H1 (cell line): Measurements from ENCODE around the gene ITGA11. TPM values are rescaled to one million over a fixed set of nuclear protein-coding genes. Genes with fewer than 3 reads are reported as not detected.

ENCODE experiments used
- CTCF ChIA-PET: fragments of 300-600 bp; sonication (Branson Sonifier 250); formaldehyde crosslinking; loops from one replicate; lab custom pipeline; 2021; ENCODE audit not compliant: partially characterized antibody; lab: Charles Lee
- POLR2A ChIA-PET: fragments of 300-600 bp; sonication (Branson Sonifier 250); formaldehyde crosslinking; loops from one replicate; lab custom pipeline; 2021; ENCODE audit warnings: inconsistent platforms; ENCODE audit not compliant: partially characterized antibody; lab: Charles Lee
- DNase-seq, 2 experiments: peaks; one replicate each; pipeline versions ENCODE4 v3.0.0 to v3.0.0-alpha.2; 2010 to 2022; ENCODE audit warnings: low spot score in 2 of 2, low read depth in 1 of 2, mixed read lengths in 1 of 2
- FAIRE-seq: peaks from 2 replicates; lab custom pipeline; 2011; peaks lifted over from hg19 to GRCh38; lab: Jason Lieb, UNC
- H2AFZ ChIP-seq: 2 replicates; pipeline ENCODE4 v1.8.1; 2012; ENCODE audit warnings: low read length, inconsistent platforms
- H2AK5ac ChIP-seq: 2 replicates; pipeline ENCODE4 v1.6.1; 2013; ENCODE audit warnings: low read depth, low read length
- H2BK120ac ChIP-seq: replicated peaks from 2 replicates; pipeline ENCODE3; 2013; ENCODE audit warnings: low read depth, low read length, inconsistent platforms
- H2BK12ac ChIP-seq: 2 replicates; pipeline ENCODE4 v1.6.1; 2013; ENCODE audit warnings: low read depth, low read length
- H2BK15ac ChIP-seq: 2 replicates; pipeline ENCODE4 v1.6.1; 2013; ENCODE audit warnings: low read length
- H2BK20ac ChIP-seq: 2 replicates; pipeline ENCODE4 v1.6.1; 2013; ENCODE audit warnings: low read length
- H2BK5ac ChIP-seq: 2 replicates; pipeline ENCODE4 v1.6.1; 2013; ENCODE audit warnings: low read depth, low read length
- H3K14ac ChIP-seq: 2 replicates; pipeline ENCODE4 v1.6.1; 2013; ENCODE audit warnings: inconsistent platforms; ENCODE audit not compliant: insufficient read length
- H3K18ac ChIP-seq: 2 replicates; pipeline ENCODE4 v1.6.1; 2013; ENCODE audit warnings: low read length; ENCODE audit errors: extremely low read depth
- H3K23ac ChIP-seq: 2 replicates; pipeline ENCODE4 v1.6.1; 2013; ENCODE audit warnings: inconsistent platforms; ENCODE audit not compliant: insufficient read length
- H3K23me2 ChIP-seq: 2 replicates; pipeline ENCODE4 v1.6.1; 2013; ENCODE audit warnings: low read depth, low read length
- H3K27ac ChIP-seq: 2 replicates; pipeline ENCODE4 v1.6.1; 2011; ENCODE audit warnings: low read depth, low read length, inconsistent platforms
- H3K27me3 ChIP-seq, 4 experiments: replicated peaks in 1 of 4; 1 replicate in 1 of 4; 2 replicates in 3 of 4; pipeline versions ENCODE4 v1.6.1 to v1.8.1; 2011 to 2013; ENCODE audit warnings: low read length in 3 of 4, mild to moderate bottlenecking in 3 of 4, inconsistent platforms in 2 of 4, mixed read lengths in 2 of 4, moderate library complexity in 1 of 4; ENCODE audit not compliant: control insufficient read depth in 3 of 4, insufficient read depth in 3 of 4; ENCODE audit errors: extremely low read depth in 1 of 4
- H3K36me3 ChIP-seq, 4 experiments: 2 replicates each; pipeline versions ENCODE4 v1.6.1 to v1.8.1; 2011 to 2013; ENCODE audit warnings: mild to moderate bottlenecking in 4 of 4, low read length in 3 of 4, moderate library complexity in 2 of 4, control low read depth in 1 of 4, inconsistent platforms in 1 of 4; ENCODE audit not compliant: insufficient read depth in 4 of 4, control insufficient read depth in 2 of 4
- H3K4ac ChIP-seq: replicated peaks from 2 replicates; pipeline ENCODE3; 2013; ENCODE audit warnings: low read length, low read depth, mixed read lengths, inconsistent platforms; ENCODE audit not compliant: insufficient read length
- H3K4me1 ChIP-seq, 4 experiments: replicated peaks in 1 of 4; 1 replicate in 1 of 4; 2 replicates in 3 of 4; pipeline versions ENCODE4 v1.6.1 to v1.8.1; 2011 to 2013; ENCODE audit warnings: low read length in 3 of 4, inconsistent platforms in 2 of 4, mixed read lengths in 1 of 4; ENCODE audit not compliant: insufficient read depth in 4 of 4, control insufficient read depth in 3 of 4
- H3K4me2 ChIP-seq, 2 experiments: 2 replicates each; pipeline versions ENCODE4 v1.6.1 to v1.8.1; 2011 to 2013; ENCODE audit warnings: low read depth in 2 of 2, low read length in 2 of 2, control low read depth in 1 of 2, inconsistent platforms in 1 of 2, mild to moderate bottlenecking in 1 of 2; ENCODE audit not compliant: insufficient read depth in 1 of 2
- H3K4me3 ChIP-seq, 4 experiments: fragments of 200-600, 300-600 bp in 1 of 4; sonication (generic), shearing (Covaris generic), sonication (Bioruptor Twin) in 1 of 4; 2 replicates each; pipeline versions ENCODE4 v1.5.1 to v1.8.1; 2011 to 2016; ENCODE audit warnings: low read length in 4 of 4, low read depth in 3 of 4, control low read depth in 2 of 4, inconsistent platforms in 2 of 4, mild to moderate bottlenecking in 2 of 4, mixed read lengths in 1 of 4, moderate library complexity in 1 of 4; ENCODE audit not compliant: insufficient read depth in 2 of 4; ENCODE audit errors: extremely low read depth in 1 of 4
- H3K56ac ChIP-seq: replicated peaks from 2 replicates; pipeline ENCODE3; 2013; ENCODE audit warnings: low read depth, mild to moderate bottlenecking, mixed read lengths, low read length, inconsistent platforms; ENCODE audit not compliant: insufficient read length
- H3K79me1 ChIP-seq: 2 replicates; pipeline ENCODE4 v1.6.1; 2013; ENCODE audit warnings: low read depth, low read length, control low read depth
- H3K79me2 ChIP-seq, 2 experiments: 2 replicates each; pipeline versions ENCODE4 v1.6.1 to v1.8.1; 2012 to 2013; ENCODE audit warnings: low read length in 2 of 2, mild to moderate bottlenecking in 2 of 2, inconsistent platforms in 1 of 2; ENCODE audit not compliant: insufficient read depth in 2 of 2, control insufficient read depth in 1 of 2
- H3K9ac ChIP-seq, 4 experiments: replicated peaks in 1 of 4; 1 replicate in 1 of 4; 2 replicates in 3 of 4; pipeline versions ENCODE4 v1.6.1 to v1.8.1; 2011 to 2013; ENCODE audit warnings: low read depth in 3 of 4, low read length in 3 of 4, control low read depth in 2 of 4, mild to moderate bottlenecking in 2 of 4, moderate library complexity in 2 of 4, inconsistent platforms in 1 of 4; ENCODE audit errors: extremely low read depth in 1 of 4
- H3K9me3 ChIP-seq, 2 experiments: 2 replicates each; pipeline versions ENCODE4 v1.6.1 to v1.8.1; 2012 to 2013; ENCODE audit warnings: mild to moderate bottlenecking in 2 of 2, moderate library complexity in 2 of 2, control low read depth in 1 of 2, inconsistent platforms in 1 of 2, low read depth in 1 of 2, low read length in 1 of 2, mixed read lengths in 1 of 2; ENCODE audit not compliant: insufficient read depth in 2 of 2
- H4K20me1 ChIP-seq, 2 experiments: replicated peaks in 1 of 2; 2 replicates each; pipeline versions ENCODE3 to v1.8.1; 2011 to 2013; ENCODE audit warnings: inconsistent platforms in 2 of 2, low read length in 2 of 2, mild to moderate bottlenecking in 1 of 2; ENCODE audit not compliant: insufficient read depth in 2 of 2, control insufficient read depth in 1 of 2
- H4K5ac ChIP-seq: 2 replicates; pipeline ENCODE4 v1.6.1; 2013; ENCODE audit warnings: low read length, low read depth, mixed read lengths, inconsistent platforms; ENCODE audit not compliant: insufficient read length
- H4K8ac ChIP-seq: 2 replicates; pipeline ENCODE4 v1.8.0; 2013; ENCODE audit warnings: mild to moderate bottlenecking, moderate library complexity, low read length, inconsistent platforms; ENCODE audit not compliant: insufficient read depth; ENCODE audit errors: extremely low read depth
- H4K91ac ChIP-seq: replicated peaks from 2 replicates; pipeline ENCODE3; 2013; ENCODE audit warnings: low read length, mixed read lengths, inconsistent platforms; ENCODE audit not compliant: insufficient read length
- CHD1 ChIP-seq: IDR thresholded peaks from 2 replicates; pipeline ENCODE4 v1.6.1; 2012; ENCODE audit warnings: low read depth, low read length, improper control_type of control experiment
- EGR1 ChIP-seq: IDR thresholded peaks from 2 replicates; pipeline ENCODE4 v1.6.1; 2011; ENCODE audit warnings: low read depth, low read length, borderline replicate concordance
- FOSL1 ChIP-seq: IDR thresholded peaks from 2 replicates; pipeline ENCODE4 v1.6.1; 2011; ENCODE audit warnings: mild to moderate bottlenecking, low read depth, low read length, moderate library complexity; ENCODE audit not compliant: insufficient read depth
- KDM4A ChIP-seq: IDR thresholded peaks from one replicate; pipeline ENCODE4 v1.7.1; 2012; ENCODE audit warnings: low read depth, mild to moderate bottlenecking, moderate library complexity, low read length, inconsistent platforms; ENCODE audit not compliant: severe bottlenecking
- MAFK ChIP-seq: IDR thresholded peaks from 2 replicates; pipeline ENCODE4 v1.6.1; 2012; ENCODE audit warnings: low read depth, mild to moderate bottlenecking, improper control_type of control experiment, low read length
- POLR2A ChIP-seq, 2 experiments: IDR thresholded peaks; 1 replicate in 1 of 2; 2 replicates in 1 of 2; pipeline ENCODE4 v1.6.1; 2011; ENCODE audit warnings: low read depth in 2 of 2, low read length in 2 of 2, mild to moderate bottlenecking in 2 of 2; ENCODE audit errors: control extremely low read depth in 1 of 2
- RAD21 ChIP-seq, 2 experiments: IDR thresholded peaks in 1 of 2; conservative IDR thresholded peaks in 1 of 2; 2 replicates each; pipeline ENCODE4 v1.6.1; 2011; ENCODE audit warnings: low read depth in 2 of 2, low read length in 2 of 2, improper control_type of control experiment in 1 of 2, inconsistent platforms in 1 of 2, mild to moderate bottlenecking in 1 of 2, moderate library complexity in 1 of 2
- RBBP5 ChIP-seq: IDR thresholded peaks from 2 replicates; pipeline ENCODE4 v1.7.1; 2012; ENCODE audit warnings: low read depth, mild to moderate bottlenecking, inconsistent platforms, low read length, moderate library complexity, borderline replicate concordance
- RNF2 ChIP-seq: fragments of 200-900, 300-1000 bp; sonication (generic); IDR thresholded peaks from 2 replicates; pipeline ENCODE4 v1.7.1; 2016; ENCODE audit warnings: borderline replicate concordance, low read depth, mild to moderate bottlenecking, antibody characterized with exemption, low read length; ENCODE audit not compliant: poor library complexity, severe bottlenecking; ENCODE audit errors: missing control alignments
- SP4 ChIP-seq: IDR thresholded peaks from 2 replicates; pipeline ENCODE4 v1.6.1; 2012; ENCODE audit warnings: low read length, inconsistent platforms
- TAF7 ChIP-seq: optimal IDR thresholded peaks from 2 replicates; pipeline ENCODE3; 2011; ENCODE audit warnings: low read depth, mild to moderate bottlenecking, inconsistent platforms, low read length, moderate library complexity, borderline replicate concordance
- WGBS, 2 experiments: shearing (Covaris generic) in 1 of 2; methylation state at CpG; one replicate each; pipeline versions ENCODE4 v1.1.6 to v1.1.7; 2013 to 2015; ENCODE audit warnings: low lambda C conversion rate in 2 of 2, mixed read lengths in 2 of 2, inconsistent platforms in 1 of 2, low coverage in 1 of 2, missing lambda C conversion rate in 1 of 2; ENCODE audit not compliant: insufficient replicate concordance in 2 of 2, insufficient coverage in 1 of 2, insufficient read length in 1 of 2; ENCODE audit errors: extremely low coverage in 1 of 2, missing lambda C conversion rate in 1 of 2; 5-methylcytosine and 5-hydroxymethylcytosine counted together
- polyA plus RNA-seq, 7 experiments: library from polyadenylated mRNA; depleted of rRNA in 3 of 7; stranded (reverse) in 5 of 7; unstranded in 2 of 7; fragments of >200 nt in 5 of 7; fragments of 200-250 nt in 2 of 7; gene quantifications; 1 replicate in 5 of 7; 2 replicates in 1 of 7; 4 replicates in 1 of 7; pipeline versions ENCODE4 v1.2.1 to v1.2.3, GENCODE V29; 2011 to 2013; ENCODE audit warnings: missing spikeins in 2 of 7, mixed read lengths in 2 of 7
- total RNA-seq: library from RNA; stranded (reverse); fragmentation: NEBNext Ultra II Directional; extraction: Animal tissue kit (Norgen Biotek cat#: 25700); gene quantifications from 2 replicates; pipeline ENCODE4 v1.2.1, GENCODE V29; 2021

ITGA11 gene
- total and polyA plus RNA-seq, 2 of the 8 experiments (the other 6 are each of a cell fraction or from before 2014, with no cell fraction given): 0.05 to 0.06 TPM

DNA sequence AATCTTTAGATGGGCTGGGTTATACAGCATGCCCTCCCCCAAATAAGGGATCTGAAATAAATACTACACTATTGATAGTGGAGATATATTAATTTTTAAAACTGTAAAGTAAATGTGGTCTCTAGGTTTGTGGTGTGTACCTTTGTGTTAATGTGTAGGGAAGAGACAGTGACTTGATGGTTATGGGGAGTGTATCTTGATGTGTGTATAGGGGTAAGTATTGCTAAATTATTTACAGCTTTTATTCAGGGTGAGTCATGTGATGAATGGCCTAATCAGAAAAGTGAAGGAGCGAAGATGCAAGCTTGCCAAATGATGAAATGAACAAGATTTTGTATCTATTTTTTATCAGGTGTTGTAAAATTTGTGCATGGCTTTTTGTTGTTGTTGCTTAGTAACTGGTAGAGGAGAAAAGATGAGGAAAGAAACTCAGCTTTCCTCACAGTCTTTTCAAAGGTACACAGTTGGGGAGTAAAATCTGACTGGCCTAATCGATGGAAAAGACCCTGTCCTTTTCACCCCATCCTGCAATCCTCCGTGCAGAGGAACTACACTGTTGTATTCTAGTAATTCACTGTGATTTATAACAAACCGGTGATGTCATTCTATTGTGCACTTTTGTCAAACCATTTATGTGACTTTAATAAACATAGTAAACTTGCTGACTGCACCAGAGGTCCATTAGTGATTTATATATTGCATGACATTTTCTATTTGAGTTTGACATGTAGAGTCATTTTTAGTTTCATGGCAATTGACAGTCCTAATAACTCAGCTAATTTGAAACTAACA lies 136.8 kb downstream of the ITGA11 start:
- Histone ChIP-seq H4K91ac (no peak overlapping the region), H2AK5ac (no peak overlapping the region), H3K36me3 (peaks cover 2 to 32% (median 12%) of the 10 kb centered on the region in 4 experiments; a peak in 7 of 8 replicates), H3K18ac (no peak overlapping the region), H2BK12ac (no peak overlapping the region), H4K20me1 (peaks cover 3 to 4% of the 10 kb centered on the region in 2 experiments), H3K27ac (no peak overlapping the region), H2BK120ac (no peak overlapping the region), H3K23ac (no peak overlapping the region), H3K14ac (no peak overlapping the region), H2AFZ (no peak overlapping the region), H3K4me3 (no peak overlapping the region), H3K56ac (no peak overlapping the region), H3K23me2 (no peaks in the 10 kb centered on the region), H2BK15ac (no peak overlapping the region), H3K79me1 (no peaks in the 10 kb centered on the region), H3K79me2 (peaks cover 0 to 43% of the 10 kb centered on the region in 2 experiments; a peak in 3 of 4 replicates), H3K9ac (no peak overlapping the region), H3K9me3 (no peaks in the 10 kb centered on the region), H3K4ac (no peak overlapping the region), H2BK5ac (no peak overlapping the region), H4K5ac (no peak overlapping the region), H3K27me3 (no peaks in the 10 kb centered on the region), H2BK20ac (no peak overlapping the region), H4K8ac (no peak overlapping the region), H3K4me2 (no peak overlapping the region), H3K4me1 (peaks cover 0 to 6% (median 5%) of the 10 kb centered on the region in 4 experiments; a peak in 3 of 7 replicates)
- FAIRE-seq (no peak), DNase-seq (no peak)
- ChIA-PET POLR2A (interaction anchor here (0.8 to 2.4 kb wide), 4 partner anchors 13 to 42 kb away, joined by 3 to 14 read pairs (median 7); partner anchors contain the start of gene FEM1B), CTCF (interaction anchor here (1.1 to 11.3 kb wide), 3 partner anchors 10 to 42 kb away, joined by 3 to 85 read pairs (median 9); no protein-coding TSS in a partner anchor)
- 92% methylated on average over 4 of the region's 4 CpGs; no CpG with 5 or more reads in 1 of the 2 experiments for WGBS, 2 experiments
- TF ChIP-seq EGR1: no peak
- TF ChIP-seq FOSL1: no peak
- no peak for TF ChIP-seq RAD21 (IDR thresholded peaks at IDR 0.05 in 1 of 2, conservative IDR thresholded peaks at IDR 0.05 in 1 of 2; ENCODE audit: low read depth in 2 of 2, low read length in 2 of 2)
- no peak for TF ChIP-seq POLR2A (IDR thresholded peaks at IDR 0.05; ENCODE audit: control extremely low read depth in 1 of 2, low read depth in 2 of 2, low read length in 2 of 2)
- TF ChIP-seq SP4: no peak
- TF ChIP-seq RNF2: no peak
- no peak for TF ChIP-seq TAF7
- no peak for TF ChIP-seq RBBP5
- no peak for TF ChIP-seq KDM4A
- TF ChIP-seq MAFK: no peak
- no peak for TF ChIP-seq CHD1
